NCI-H526 treated with DMSO at 0.1 percent for 48 hours (cell line): ENCODE data around the gene CHST1.

Source experiments
- DNase-seq: peaks from one replicate; lab custom pipeline; 2025; lab: John Stamatoyannopoulos, UW

Gene CHST1

GRCh38 chr11:45659818-45660160 lies 5.6 kb downstream of the CHST1 start:
- DNase-seq: no peak

DNA sequence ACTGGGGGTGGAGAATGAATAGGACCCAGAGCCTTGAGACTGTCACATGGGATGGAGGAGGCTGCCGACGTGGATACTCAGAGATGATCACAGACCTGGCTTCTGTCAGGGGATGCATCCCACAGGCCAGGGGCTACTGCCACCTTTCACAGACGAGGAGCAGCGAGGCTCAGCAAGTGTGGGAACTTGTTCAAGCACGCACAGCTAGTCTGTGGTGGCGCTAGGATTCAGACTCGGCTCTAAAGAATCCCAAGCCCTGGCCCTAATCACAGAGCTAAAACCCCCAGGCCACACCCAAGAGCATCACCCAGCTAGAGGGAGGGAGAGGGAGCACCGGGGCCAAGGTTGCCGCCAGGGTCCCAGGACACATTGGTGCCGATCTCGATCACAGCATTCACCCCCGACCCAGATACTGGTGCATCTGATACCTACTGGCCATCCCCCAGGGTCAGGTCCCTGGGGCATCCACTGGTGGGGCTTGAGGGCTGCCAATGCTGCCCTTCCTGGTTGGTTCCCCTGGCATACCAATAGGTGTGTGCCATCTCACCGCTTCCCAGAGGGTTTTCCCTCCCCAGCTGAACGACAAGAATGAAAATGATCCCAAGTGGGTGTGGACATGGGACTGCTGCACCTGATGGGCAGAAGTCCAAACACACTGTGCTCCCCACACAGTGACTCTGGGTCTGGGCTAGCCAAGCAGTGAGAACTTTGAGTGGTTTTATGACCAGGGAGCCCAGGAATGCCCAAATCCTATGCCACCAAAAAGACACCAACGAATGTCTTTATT lies 6.2 kb downstream of the CHST1 start:
- DNase-seq: no peak

- no peak for DNase-seq
Measured at GRCh38 chr11:45658292-45658991, 7.0 kb downstream of the CHST1 start.

- no peak for DNase-seq
Measured at GRCh38 chr11:45657496-45658260, 7.7 kb downstream of the CHST1 start.

- no peak for DNase-seq
Measured at GRCh38 chr11:45655831-45656230, 9.6 kb downstream of the CHST1 start.

DNA sequence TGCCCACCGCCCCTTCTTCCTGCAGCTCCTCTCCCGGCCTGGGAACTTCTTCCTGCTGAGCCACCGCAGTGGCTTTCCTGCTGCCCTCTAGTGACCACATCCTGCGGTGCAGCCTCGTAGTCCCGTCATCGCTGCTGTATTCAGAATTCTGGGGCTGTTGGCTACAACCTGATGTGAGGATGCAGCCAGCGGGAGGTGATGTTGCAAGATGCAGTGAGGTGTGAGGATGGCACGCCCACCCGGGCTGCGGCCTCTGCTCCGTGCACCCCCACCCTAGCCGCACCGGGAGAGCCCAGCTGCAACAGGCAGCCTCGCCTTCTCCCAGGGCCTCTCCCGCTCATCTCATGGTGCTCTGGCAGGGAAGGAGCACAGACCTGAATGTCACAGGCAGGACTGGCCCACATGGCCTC lies 10.1 kb downstream of the CHST1 start:
- peak; percentile 73 for DNase-seq

DNA sequence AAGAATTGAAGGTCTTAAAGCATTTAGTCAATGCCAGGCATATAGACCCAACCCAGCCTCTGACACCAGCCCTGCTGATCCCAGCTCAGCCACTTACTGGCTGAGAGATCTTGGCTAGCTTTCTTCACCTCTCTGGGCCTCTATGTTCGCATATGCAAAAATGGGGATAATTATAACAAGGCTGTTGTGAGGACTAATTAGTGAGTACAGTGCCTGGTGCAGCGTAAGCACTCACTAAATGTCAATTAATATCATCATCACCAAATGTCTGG lies 10.5 kb downstream of the CHST1 start:
- no peak for DNase-seq

GRCh38 chr11:45654231-45655011 lies 11.0 kb downstream of the CHST1 start:
- DNase-seq: no peak

- no peak for DNase-seq
Measured at GRCh38 chr11:45653277-45653676, 12.1 kb downstream of the CHST1 start.

GRCh38 chr11:45652781-45653180 lies 12.6 kb downstream of the CHST1 start:
- DNase-seq: no peak

DNA sequence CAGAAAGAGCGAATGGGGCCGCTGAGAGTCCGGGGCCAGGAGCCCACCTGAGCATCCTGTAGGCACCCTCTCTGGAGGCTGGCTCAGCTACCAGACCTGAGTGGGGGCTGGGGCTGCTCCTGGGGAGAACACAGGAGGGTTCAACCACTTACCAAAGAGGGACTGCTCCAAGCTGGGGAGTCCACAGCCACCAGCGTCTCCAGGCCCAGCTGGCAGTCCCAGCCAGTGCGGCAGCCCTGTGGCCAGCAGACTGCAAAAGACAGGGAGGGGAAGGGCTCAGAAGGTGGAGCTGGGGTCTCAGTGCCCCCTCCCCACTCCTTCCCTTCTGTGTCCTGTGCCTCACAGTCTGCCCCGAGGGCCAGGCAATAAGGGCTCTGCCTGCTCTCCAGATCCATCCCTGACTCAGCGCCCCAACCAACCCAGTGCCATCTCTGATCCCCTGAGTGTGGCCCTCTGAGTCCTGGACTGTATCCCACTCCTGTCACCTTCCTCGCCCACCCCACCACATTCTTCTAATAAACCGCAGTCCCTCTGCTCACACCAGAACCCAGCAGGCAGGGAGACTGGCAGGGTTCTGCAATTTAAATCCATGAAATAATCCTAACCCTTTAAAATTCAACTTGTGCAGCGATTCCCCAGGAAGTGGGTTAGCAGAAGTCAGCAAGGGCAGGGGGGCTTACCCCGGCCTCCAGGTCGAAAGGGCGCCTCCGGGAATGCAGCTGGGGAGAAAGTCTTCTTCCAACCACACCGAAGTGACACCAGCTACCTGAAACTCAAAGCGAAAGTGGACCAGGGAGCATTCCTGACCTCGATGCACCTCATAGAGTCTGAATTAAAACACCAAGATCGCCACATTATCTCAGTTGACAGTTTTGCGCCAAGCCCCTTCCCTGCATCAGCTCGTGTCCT lies 13.3 kb downstream of the CHST1 start:
- no peak for DNase-seq

DNA sequence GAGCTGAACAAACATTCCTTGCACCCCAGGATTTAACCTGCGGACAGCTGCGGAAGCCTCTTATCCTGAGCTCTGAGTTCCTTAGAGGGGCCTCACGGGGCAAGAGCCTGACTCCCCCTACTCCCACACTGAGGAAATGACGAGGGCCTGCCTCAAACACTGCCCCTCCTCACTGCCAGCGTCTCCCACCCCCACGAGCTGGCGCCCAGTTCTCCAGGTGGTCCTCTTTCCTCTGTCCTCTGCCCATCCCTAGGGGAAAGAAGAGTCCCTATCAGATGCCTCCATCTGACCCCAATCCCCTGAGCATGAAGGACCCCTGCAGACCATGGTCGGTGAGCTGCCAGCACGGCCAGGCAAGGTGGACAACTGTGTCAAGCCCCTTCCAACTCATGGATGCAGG lies 14.3 kb downstream of the CHST1 start:
- DNase-seq: no peak

DNA sequence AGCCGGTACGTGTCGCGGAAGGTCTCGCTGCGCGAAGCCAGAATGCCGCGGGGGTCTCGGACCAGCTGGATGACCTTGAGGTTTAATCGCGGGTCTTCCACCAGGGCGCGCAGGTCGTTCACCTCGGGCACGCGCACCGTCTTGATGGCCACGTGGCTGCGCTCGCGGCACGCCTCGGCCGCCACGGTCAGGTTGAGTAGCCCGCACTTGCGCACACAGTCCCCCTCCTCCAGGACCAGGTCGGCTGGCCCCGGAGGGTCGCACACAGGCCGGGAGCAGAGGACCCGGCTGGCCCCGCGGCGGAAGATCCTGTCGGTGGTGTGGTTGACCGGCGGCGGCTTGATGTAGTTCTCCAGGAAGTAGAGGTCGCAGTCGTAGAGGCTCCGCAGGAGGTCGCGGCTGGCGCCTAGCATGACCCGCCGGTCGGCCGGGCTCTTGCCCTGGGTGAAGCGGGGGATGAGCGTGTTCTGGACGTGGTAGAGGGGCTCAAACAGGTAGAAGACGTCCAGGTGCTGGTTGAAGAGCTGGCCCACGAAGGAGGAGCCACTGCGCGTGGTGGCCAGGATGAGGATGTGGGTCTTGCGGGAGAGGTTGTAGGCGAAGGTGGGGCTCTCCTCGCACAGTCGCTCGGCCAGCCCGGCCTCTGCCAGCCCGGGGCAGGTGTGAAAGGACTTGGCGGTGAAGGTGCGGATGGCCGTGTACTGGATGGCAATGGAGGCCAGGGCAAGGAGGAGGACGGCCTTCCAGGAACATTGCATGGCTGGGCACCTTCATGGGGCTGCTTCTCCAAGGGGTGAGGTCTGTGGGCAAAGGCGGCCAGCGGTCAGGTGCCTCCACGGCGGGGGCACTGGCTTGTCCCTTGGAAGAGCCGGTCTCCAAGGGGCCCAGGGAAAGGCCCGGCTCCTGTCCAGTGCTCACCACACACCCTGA lies 15.0 kb downstream of the CHST1 start:
- DNase-seq: no peak

DNA sequence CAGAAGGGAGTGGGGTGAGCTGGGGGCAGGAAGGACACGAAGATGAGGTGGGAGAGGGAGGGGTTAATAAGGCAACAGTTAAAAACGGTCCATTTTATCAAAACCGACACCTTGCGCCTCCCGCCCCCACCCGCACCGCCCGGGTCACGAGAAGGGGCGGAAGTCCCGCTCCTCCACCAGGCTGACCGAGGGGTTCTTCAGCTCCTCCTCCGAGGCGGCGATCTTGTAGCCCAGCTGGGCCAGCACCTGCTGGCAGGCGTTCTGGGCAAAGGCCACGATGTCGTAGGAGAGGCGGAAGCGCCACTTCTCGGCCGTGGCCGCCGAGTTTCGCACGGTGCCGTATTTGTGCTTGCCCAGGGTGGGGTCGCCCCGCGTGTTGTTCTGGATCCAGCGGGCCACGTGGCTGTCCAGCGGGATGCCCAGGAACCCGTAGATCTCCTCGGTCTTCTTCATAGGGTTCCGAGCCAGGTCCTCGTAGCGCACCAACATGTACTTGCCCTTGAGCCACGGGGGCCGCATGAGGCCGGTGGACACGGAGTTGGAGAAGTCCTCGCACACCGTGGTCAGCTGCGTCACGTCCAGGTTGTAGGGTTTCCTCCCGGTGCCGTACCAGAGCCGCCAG lies 15.8 kb downstream of the CHST1 start:
- no peak for DNase-seq

- no peak for DNase-seq
Measured at GRCh38 chr11:45648931-45649330, 16.5 kb downstream of the CHST1 start.

- DNase-seq: no peak
Measured at GRCh38 chr11:45647786-45648185, 17.6 kb downstream of the CHST1 start.

DNA sequence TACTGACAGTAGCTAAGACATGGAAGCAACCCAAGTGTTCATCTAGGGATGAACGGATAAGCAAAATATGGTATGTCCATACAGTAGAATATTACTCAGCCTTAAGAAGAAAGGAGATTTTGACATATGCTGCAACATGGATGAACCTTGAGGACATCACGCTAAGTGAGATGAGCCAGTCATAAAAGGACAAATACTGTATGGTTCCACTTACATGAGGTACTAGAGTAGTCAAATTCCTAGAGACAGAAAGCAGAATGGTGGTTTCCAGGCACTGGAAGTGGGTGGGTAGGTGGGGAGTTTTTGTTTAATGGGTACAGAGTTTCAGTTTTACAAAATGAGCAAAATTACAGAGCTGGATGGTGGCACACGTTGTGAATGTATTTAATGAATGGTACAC lies 18.1 kb downstream of the CHST1 start:
- DNase-seq: no peak

- no peak for DNase-seq
Measured at GRCh38 chr11:45646275-45646927, 19.0 kb downstream of the CHST1 start.
